Choroid plexus epithelial cell (primary cell): Measurements from ENCODE around the gene SNAI1.
"Not testable (repeated sequence)": the region's sequence is repeated elsewhere in the genome, so short reads cannot be mapped to it uniquely, and the experiment has no call there.

Source experiments
- DNase-seq: peaks from one replicate; pipeline ENCODE4 v3.0.0-alpha.2; 2010; ENCODE audit warnings: low read depth
- H3K4me3 ChIP-seq: 2 replicates; pipeline ENCODE4 v1.5.1; 2011; ENCODE audit warnings: low read depth, mild to moderate bottlenecking, control low read depth, low read length, moderate library complexity
- TF ChIP-seq, protein P1 (sequence below): conservative IDR thresholded peaks from 2 replicates; pipeline ENCODE4 v1.5.1; 2011; ENCODE audit warnings: low read depth, mild to moderate bottlenecking, control low read depth, inconsistent platforms, low read length, moderate library complexity

Gene SNAI1

GRCh38 chr20:49948809-49949507 is 33.8 kb upstream of the SNAI1 start:
- TF ChIP-seq, protein P1, sequence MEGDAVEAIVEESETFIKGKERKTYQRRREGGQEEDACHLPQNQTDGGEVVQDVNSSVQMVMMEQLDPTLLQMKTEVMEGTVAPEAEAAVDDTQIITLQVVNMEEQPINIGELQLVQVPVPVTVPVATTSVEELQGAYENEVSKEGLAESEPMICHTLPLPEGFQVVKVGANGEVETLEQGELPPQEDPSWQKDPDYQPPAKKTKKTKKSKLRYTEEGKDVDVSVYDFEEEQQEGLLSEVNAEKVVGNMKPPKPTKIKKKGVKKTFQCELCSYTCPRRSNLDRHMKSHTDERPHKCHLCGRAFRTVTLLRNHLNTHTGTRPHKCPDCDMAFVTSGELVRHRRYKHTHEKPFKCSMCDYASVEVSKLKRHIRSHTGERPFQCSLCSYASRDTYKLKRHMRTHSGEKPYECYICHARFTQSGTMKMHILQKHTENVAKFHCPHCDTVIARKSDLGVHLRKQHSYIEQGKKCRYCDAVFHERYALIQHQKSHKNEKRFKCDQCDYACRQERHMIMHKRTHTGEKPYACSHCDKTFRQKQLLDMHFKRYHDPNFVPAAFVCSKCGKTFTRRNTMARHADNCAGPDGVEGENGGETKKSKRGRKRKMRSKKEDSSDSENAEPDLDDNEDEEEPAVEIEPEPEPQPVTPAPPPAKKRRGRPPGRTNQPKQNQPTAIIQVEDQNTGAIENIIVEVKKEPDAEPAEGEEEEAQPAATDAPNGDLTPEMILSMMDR, result no peak

DNA sequence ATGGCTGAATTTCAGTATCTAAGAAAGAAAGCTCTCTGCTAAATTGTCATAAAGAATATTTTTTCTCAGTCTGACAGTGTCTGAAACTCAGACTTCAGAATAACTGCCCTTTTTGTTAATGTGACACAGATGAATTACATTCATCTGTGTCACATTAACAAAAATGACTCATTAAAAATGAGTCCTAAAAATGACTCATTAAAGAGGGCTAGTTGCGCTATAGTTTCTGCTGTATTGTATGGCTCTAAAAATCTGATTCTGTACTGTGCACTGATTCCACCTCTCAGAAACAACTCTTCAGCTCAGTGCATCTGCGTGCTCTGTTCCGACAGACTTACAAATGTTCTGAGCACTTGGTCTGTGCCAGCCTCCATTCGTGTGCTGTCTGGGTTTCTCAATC is 31.6 kb upstream of the SNAI1 start:
- no peak overlapping the region for H3K4me3 ChIP-seq
- DNase-seq, result peak; percentile 47
- TF ChIP-seq, protein P1, result no peak

More at GRCh38 chr20:49948809-49949507, 33.8 kb upstream of the SNAI1 start:
- peak; percentile 97 for DNase-seq
- no peak overlapping the region for H3K4me3 ChIP-seq

- H3K4me3 ChIP-seq, result no peak overlapping the region
- TF ChIP-seq, protein P1, result no peak
- no peak for DNase-seq
Observed at GRCh38 chr20:49955167-49955566, 27.6 kb upstream of the SNAI1 start.

DNA sequence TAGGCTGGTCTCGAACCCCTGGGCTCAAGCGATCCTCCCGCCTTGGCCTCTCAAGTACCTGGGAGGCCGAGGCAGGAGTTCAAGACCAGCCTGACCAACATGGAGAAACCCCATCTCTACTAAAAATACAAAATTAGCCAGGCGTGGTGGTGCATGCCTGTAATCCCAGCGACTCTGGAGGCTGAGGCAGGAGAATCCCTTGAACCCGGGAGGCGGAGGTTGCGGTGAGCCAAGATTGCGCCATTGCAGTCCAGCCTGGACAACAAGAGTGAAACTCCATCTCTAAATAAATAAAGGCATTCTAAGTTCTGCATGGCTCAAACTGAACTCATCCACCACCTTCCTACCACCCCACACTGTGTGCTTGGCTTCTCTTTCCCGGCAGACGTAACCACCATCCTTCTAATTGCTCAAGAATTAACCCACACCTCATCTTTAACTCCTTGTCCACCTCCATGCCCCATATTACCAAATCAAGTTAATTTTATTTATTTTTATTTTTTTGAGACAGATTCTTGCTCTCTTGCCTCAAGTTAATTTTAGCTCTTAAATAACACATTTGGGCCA is 26.9 kb upstream of the SNAI1 start:
- not testable (repeated sequence) for H3K4me3 ChIP-seq, DNase-seq

- DNase-seq, result no peak
- TF ChIP-seq, protein P1, result no peak
- no peak overlapping the region for H3K4me3 ChIP-seq
Observed at GRCh38 chr20:49956689-49957088, 26.1 kb upstream of the SNAI1 start.

DNA sequence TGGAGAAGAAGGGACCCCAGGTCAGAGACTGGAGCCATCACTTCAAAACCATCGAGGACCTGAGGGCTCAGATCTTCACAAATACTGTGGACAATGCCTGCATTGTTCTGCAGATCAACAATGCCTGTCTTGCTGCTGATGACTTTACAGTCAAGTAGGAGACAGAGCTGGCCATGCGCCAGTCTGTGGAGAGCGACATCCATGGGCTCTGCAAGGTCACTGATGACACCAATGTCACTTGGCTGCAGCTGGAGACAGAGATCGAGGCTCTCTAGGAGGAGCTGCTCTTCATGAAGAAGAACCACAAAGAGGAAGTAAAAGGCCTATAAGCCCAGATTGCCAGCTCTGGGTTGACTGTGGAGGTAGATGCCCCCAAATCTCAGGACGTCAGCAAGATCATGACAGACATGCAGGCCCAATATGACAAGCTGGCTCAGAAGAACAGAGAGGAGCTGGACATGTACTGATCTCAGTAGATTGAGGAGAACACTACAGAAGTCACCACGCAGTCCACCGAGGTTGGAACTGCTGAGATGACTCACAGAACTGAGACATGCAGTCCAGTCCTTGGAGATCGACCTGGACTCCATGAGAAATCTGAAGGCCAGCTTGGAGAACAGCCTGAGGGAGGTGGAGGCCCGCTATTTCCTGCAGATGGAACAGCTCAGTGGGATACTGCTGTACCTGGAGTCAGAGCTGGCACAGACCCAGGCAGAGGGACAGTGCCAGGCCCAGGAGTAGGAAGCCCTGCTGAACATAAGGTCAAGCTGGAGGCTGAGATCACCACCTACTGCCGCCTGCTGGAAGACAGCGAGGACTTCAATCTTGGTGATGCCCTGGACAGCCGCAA is 25.5 kb upstream of the SNAI1 start:
- TF ChIP-seq, protein P1, result peak; percentile 10
- not testable (repeated sequence) for DNase-seq, H3K4me3 ChIP-seq

- TF ChIP-seq, protein P1, result no peak
- H3K4me3 ChIP-seq, result no peak overlapping the region
- DNase-seq, result no peak
Observed at GRCh38 chr20:49961413-49961812, 21.4 kb upstream of the SNAI1 start.
